ENCODE results near the gene ERVK3-1. TPM values are rescaled to one million over a fixed set of nuclear protein-coding genes. Genes with fewer than 3 reads are reported as not detected.
A peak's percentile ranks its signal among the peaks of the same experiment; 100 is the strongest.
"Not testable (repeated sequence)": the region's sequence is repeated elsewhere in the genome, so short reads cannot be mapped to it uniquely, and the experiment has no call there.

Gene ERVK3-1
- total RNA-seq, 2 experiments from 2014 or later: 40.6 to 43.0 TPM

DNA sequence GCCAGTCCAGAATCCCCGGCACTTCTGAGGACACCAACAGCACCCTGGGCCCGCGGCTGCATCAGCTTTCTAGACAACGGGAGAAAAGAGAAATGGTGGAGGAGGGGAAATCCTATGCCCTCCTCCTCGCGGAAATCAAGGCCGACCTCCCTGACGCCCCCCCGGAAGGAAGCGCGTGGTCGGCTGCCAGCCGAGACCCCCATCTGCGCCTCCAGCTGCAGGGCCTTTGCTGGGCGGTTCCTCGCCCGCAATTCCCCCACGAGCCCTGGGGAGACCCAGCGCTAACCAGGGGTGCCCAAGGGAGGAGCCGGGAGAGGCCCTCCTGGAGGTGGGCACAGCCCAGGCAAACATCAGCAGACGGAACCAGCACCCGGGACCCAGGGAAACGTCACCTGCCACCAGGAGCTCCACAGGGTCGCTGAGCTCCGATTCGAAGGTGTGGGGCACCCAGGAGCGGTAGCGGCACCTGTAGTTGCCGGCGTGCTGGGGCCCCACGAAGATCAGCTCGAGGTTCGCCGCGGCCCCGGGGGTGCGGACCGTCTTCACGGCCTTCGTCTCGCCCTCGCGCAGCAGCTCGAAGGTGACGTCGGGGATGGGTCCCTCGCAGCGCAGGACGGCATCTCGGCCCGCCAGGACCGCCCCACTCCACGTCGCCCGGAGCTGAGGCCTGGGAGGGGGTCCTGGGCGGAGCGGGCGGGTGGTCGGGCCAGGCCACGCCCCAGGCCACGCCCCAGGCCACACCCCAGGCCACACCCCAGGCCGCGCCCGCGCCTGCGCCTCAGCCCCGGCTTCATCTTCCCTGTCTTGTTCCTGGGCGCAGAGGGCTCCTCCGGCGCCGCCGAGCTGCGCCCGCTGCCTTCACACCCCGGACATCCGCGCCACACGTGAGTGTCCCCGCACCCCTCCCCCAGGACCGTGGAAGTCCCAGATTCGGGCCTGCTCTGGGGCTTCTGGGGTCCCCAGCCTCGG, 42.1 kb downstream of the ERVK3-1 start:
- Mint-ChIP-seq H3K27me3 (no peaks in the 10 kb centered on the region), H3K9me3 (no peaks in the 10 kb centered on the region), H3K4me1 (ENCODE audit: low read depth) (peaks cover 23% of the 10 kb centered on the region), H3K27ac (peak overlapping the region; percentile 84), H3K36me3 (ENCODE audit: low read depth) (peaks cover 26% of the 10 kb centered on the region), H3K4me3 (peak overlapping the region; percentile 96)
- intact Hi-C loops (cut with micrococcal nuclease): no loop called here
- ATAC-seq: peak; percentile 96
- peak; percentile 79 for DNase-seq
- ChIA-PET CTCF (interaction anchor here (0.7 to 1.8 kb wide), 10 partner anchors 8 to 234 kb away, joined by 3 to 6 read pairs (median 3); partner anchors contain the start of genes ZNF497 and ZSCAN22), POLR2A (interaction anchor here (0.6 to 4.4 kb wide), 14 partner anchors 9 to 214 kb away, joined by 3 to 30 read pairs (median 4); partner anchors contain the start of genes CHMP2A, ZBTB45, ZNF497 and ZSCAN22)
- TF ChIP-seq, protein P1, sequence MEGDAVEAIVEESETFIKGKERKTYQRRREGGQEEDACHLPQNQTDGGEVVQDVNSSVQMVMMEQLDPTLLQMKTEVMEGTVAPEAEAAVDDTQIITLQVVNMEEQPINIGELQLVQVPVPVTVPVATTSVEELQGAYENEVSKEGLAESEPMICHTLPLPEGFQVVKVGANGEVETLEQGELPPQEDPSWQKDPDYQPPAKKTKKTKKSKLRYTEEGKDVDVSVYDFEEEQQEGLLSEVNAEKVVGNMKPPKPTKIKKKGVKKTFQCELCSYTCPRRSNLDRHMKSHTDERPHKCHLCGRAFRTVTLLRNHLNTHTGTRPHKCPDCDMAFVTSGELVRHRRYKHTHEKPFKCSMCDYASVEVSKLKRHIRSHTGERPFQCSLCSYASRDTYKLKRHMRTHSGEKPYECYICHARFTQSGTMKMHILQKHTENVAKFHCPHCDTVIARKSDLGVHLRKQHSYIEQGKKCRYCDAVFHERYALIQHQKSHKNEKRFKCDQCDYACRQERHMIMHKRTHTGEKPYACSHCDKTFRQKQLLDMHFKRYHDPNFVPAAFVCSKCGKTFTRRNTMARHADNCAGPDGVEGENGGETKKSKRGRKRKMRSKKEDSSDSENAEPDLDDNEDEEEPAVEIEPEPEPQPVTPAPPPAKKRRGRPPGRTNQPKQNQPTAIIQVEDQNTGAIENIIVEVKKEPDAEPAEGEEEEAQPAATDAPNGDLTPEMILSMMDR (IDR thresholded peaks at IDR 0.05): no peak

DNA sequence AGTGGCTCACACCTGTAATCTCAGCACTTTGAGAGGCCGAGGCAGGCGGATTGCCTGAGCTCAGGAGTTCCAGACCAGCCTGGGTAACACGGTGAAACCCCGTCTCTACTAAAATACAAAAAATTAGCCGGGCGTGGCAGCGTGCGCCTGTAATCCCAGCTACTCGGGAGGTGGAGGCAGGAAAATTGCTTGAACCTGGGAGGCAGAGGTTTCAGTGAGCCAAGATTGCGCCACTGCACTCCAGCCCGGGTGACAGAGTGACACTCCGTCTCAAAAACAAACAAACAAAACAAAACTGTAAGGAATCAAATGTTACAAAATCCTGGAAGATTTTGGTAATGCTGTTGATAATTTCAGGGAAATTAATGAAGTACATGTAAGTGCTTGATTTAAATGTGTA, 42.9 kb downstream of the ERVK3-1 start:
- H3K4me3 Mint-ChIP-seq: peak overlapping the region; percentile 96
- H3K4me1 Mint-ChIP-seq (ENCODE audit: low read depth): peaks cover 23% of the 10 kb centered on the region
- peaks cover 27% of the 10 kb centered on the region for H3K36me3 Mint-ChIP-seq (ENCODE audit: low read depth)
- DNase-seq: peak; percentile 27
- intact Hi-C loops (cut with micrococcal nuclease); H3K9me3 Mint-ChIP-seq; H3K27me3 Mint-ChIP-seq; ATAC-seq: not testable (repeated sequence)
- ChIA-PET CTCF (interaction anchor here (1.2 kb wide), 1 partner anchor 15 kb away, joined by 3 read pairs; no protein-coding TSS in a partner anchor), POLR2A (interaction anchor here (0.7 to 4.4 kb wide), 10 partner anchors 8 to 206 kb away, joined by 3 to 30 read pairs (median 6); partner anchors contain the start of genes CHMP2A, ZNF497 and ZSCAN22)
- H3K27ac Mint-ChIP-seq: peak overlapping the region; percentile 84

DNA sequence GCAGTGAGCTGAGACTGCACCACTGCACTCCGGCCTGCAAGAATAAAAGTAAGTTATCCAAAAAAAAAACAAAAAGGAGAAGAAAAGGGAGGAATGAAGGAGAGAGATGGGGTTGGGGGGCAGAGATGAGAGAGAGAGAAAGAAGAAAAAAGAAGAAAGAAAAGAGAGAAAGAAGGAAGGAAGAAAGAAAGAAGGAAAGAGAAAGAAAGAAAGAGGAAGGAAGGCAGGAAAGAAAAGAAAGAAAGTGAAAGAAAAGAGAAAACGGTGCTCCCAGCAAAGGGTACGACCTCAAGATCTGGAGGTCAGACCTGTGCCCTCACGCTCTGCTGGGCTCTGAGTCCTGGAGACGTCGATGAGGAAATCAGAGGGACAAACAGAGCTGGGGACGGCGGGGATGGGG, 44.4 kb downstream of the ERVK3-1 start:
- ChIA-PET POLR2A (interaction anchor here (0.7 to 4.4 kb wide), 4 partner anchors 9 to 206 kb away, joined by 3 to 30 read pairs (median 3); partner anchors contain the start of gene ZNF497), CTCF (no interaction called here)
- intact Hi-C loops (cut with micrococcal nuclease): no loop called here
- H3K4me1 Mint-ChIP-seq (ENCODE audit: low read depth): peaks cover 23% of the 10 kb centered on the region
- peaks cover 24% of the 10 kb centered on the region for H3K36me3 Mint-ChIP-seq (ENCODE audit: low read depth)
- H3K4me3 Mint-ChIP-seq: peak overlapping the region; percentile 24
- ATAC-seq (no peak), DNase-seq (no peak)
- H3K27me3 Mint-ChIP-seq: no peaks in the 10 kb centered on the region
- no peaks in the 10 kb centered on the region for H3K9me3 Mint-ChIP-seq
- peak overlapping the region; percentile 63 for H3K27ac Mint-ChIP-seq
- TF ChIP-seq, protein P1 (IDR thresholded peaks at IDR 0.05): no peak

DNA sequence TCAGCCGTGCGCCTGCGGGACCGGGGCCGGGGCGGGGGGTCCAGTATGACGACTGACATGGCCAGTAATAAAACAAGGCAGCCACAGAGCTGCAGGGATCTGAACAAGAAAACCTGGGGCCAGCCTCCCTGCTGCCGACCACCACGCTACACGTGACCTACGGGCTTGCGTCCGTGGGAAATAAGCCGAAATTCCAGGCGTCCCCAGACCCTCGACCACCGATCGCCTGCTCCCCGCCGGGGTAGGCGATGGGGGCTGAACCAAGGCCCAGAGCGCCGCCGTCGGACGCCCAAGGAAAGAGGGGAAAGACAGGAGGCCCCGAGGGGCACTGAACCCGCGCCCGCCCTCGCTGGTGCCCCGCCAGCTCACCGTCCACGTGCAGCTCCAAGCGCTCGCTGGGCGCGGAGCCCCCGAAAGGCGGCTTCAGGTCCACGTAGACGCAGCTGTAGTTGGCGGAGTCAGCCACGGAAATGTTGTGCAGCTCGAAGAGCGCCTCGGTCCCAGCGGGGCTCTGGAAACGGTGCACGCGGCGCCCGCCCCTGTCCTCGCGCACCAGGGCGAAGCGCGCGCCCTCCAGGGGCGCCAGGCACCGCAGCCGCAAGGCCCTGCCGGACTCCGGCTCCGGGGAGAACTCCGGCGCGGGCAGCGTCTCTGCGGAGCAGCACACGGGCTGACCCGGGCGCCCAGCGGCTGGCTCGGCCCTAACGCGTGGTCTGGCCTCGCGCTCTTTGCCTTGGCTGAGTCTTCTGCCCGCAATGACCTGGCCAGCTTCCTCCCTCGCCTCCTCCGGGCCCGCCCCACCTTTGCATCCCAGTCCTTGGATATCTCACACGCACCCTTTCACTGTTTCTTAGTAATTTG, 45.1 kb downstream of the ERVK3-1 start:
- Mint-ChIP-seq H3K27ac (no peak overlapping the region), H3K27me3 (no peaks in the 10 kb centered on the region), H3K9me3 (no peaks in the 10 kb centered on the region), H3K4me3 (no peak overlapping the region), H3K4me1 (ENCODE audit: low read depth) (peaks cover 25% of the 10 kb centered on the region), H3K36me3 (ENCODE audit: low read depth) (peaks cover 24% of the 10 kb centered on the region)
- TF ChIP-seq, protein P1 (IDR thresholded peaks at IDR 0.05): no peak
- intact Hi-C loops (cut with micrococcal nuclease): no loop called here
- ChIA-PET CTCF (no interaction called here), POLR2A (interaction anchor here (0.6 to 4.4 kb wide), 5 partner anchors 10 to 518 kb away, joined by 3 to 30 read pairs (median 3); partner anchors contain the start of gene ZNF497)
- DNase-seq: no peak
- ATAC-seq: no peak

Measured in activated CD8-positive, alpha-beta T cell treated with anti-CD3 and anti-CD28 coated beads for 36 hours (primary cell).